ENCODE data around the gene TNIP2.
"Not testable (repeated sequence)": the region's sequence is repeated elsewhere in the genome, so short reads cannot be mapped to it uniquely, and the experiment has no call there.

The TNIP2 gene

GRCh38 chr4:2743518-2744445, 12.4 kb downstream of the TNIP2 start:
- no peak for DNase-seq

GRCh38 chr4:2742823-2743517, 13.2 kb downstream of the TNIP2 start:
- DNase-seq = no peak

GRCh38 chr4:2742081-2742822, 13.9 kb downstream of the TNIP2 start:
- DNase-seq = no peak

GRCh38 chr4:2741626-2742025, 14.5 kb downstream of the TNIP2 start:
- no peak for DNase-seq

- DNase-seq = not testable (repeated sequence)
These were observed 17.8 kb downstream of the TNIP2 start for GRCh38 chr4:2738296-2738695.

- no peak for DNase-seq
These were observed 20.3 kb downstream of the TNIP2 start for GRCh38 chr4:2735869-2736268.

- no peak for DNase-seq
These were observed 21.5 kb downstream of the TNIP2 start for GRCh38 chr4:2734612-2735011.

GRCh38 chr4:2733844-2734574, 22.1 kb downstream of the TNIP2 start:
- DNase-seq = no peak

GRCh38 chr4:2733001-2733843, 22.9 kb downstream of the TNIP2 start:
- DNase-seq = no peak

- DNase-seq = no peak
These were observed 23.6 kb downstream of the TNIP2 start for GRCh38 chr4:2732526-2732925.

- DNase-seq = no peak
These were observed 24.2 kb downstream of the TNIP2 start for GRCh38 chr4:2731907-2732317.

- no peak for DNase-seq
These were observed 26.6 kb downstream of the TNIP2 start for GRCh38 chr4:2729533-2729875.

- no peak for DNase-seq
These were observed 27.2 kb downstream of the TNIP2 start for GRCh38 chr4:2728806-2729532.

GRCh38 chr4:2728221-2728620, 27.9 kb downstream of the TNIP2 start:
- DNase-seq = no peak

GRCh38 chr4:2726881-2727280, 29.3 kb downstream of the TNIP2 start:
- not testable (repeated sequence) for DNase-seq

- no peak for DNase-seq
These were observed 30.8 kb downstream of the TNIP2 start for GRCh38 chr4:2725380-2725779.

- DNase-seq = no peak
These were observed 32.4 kb downstream of the TNIP2 start for GRCh38 chr4:2723751-2724150.

GRCh38 chr4:2722033-2722432, 34.1 kb downstream of the TNIP2 start:
- DNase-seq = no peak

- DNase-seq = no peak
These were observed 34.5 kb downstream of the TNIP2 start for GRCh38 chr4:2721586-2721985.

GRCh38 chr4:2716236-2716635, 39.9 kb downstream of the TNIP2 start:
- DNase-seq = no peak

GRCh38 chr4:2715426-2715825, 40.7 kb downstream of the TNIP2 start:
- no peak for DNase-seq

Data from eye (tissue), 1 donor.